Measurements from ENCODE around the gene SFPQ. TPM values are rescaled to one million over a fixed set of nuclear protein-coding genes. Genes with fewer than 3 reads are reported as not detected.
"Not testable (repeated sequence)": the region's sequence is repeated elsewhere in the genome, so short reads cannot be mapped to it uniquely, and the experiment has no call there.

Gene SFPQ
- total RNA-seq, 1 experiment from 2014 or later: 691 TPM

DNA sequence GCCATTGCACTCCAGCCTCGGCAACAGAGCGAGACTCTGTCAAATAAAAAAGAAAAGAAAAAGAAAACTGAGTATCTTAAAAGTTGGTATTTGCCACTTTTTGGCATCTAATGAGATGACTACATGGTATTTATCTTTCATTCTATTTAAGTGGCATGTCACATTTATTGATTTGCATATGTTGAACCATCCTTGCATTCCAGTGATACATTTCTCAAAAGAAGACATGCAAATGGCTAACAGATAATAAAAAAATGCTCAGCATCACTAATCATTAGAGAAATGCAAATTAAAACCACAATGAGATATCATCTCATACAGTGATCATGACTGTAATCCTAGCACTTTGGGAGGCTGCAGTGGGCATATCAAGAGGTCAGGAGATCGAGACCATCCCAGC, 28.1 kb downstream of the SFPQ start:
- CTCF ChIA-PET: interaction anchor here (0.6 kb wide), 1 partner anchor 299 kb away, joined by 5 read pairs; no protein-coding TSS in a partner anchor
- H3K9me3 ChIP-seq (ENCODE audit: low read depth, low read length, poor library complexity, severe bottlenecking): peaks cover 4% of the 10 kb centered on the region
- H3K27me3 ChIP-seq (replicated peaks; ENCODE audit: insufficient read depth, low read depth, low read length, poor library complexity): no peaks in the 10 kb centered on the region
- intact Hi-C loops (cut with micrococcal nuclease; ENCODE audit: unreplicated experiment): no loop called here
- H3K4me3 ChIP-seq (ENCODE audit: low read depth, low read length, poor library complexity, severe bottlenecking): no peak overlapping the region
- H3K36me3 ChIP-seq (ENCODE audit: insufficient read depth, low read length, poor library complexity, severe bottlenecking): no peaks in the 10 kb centered on the region
- H3K4me1 ChIP-seq (ENCODE audit: insufficient read depth, low read length, poor library complexity, severe bottlenecking): no peaks in the 10 kb centered on the region
- DNase-seq (ENCODE audit: low spot score): no peak
- POLR2A ChIA-PET (ENCODE audit: low non-redundant PET): no interaction called here
- H3K27ac ChIP-seq (ENCODE audit: low read depth, low read length, poor library complexity, severe bottlenecking): no peak overlapping the region
- TF ChIP-seq, protein P1, sequence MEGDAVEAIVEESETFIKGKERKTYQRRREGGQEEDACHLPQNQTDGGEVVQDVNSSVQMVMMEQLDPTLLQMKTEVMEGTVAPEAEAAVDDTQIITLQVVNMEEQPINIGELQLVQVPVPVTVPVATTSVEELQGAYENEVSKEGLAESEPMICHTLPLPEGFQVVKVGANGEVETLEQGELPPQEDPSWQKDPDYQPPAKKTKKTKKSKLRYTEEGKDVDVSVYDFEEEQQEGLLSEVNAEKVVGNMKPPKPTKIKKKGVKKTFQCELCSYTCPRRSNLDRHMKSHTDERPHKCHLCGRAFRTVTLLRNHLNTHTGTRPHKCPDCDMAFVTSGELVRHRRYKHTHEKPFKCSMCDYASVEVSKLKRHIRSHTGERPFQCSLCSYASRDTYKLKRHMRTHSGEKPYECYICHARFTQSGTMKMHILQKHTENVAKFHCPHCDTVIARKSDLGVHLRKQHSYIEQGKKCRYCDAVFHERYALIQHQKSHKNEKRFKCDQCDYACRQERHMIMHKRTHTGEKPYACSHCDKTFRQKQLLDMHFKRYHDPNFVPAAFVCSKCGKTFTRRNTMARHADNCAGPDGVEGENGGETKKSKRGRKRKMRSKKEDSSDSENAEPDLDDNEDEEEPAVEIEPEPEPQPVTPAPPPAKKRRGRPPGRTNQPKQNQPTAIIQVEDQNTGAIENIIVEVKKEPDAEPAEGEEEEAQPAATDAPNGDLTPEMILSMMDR (conservative IDR thresholded peaks at IDR 0.05; ENCODE audit: low read depth, low read length): no peak
- TF ChIP-seq EZH2 (IDR thresholded peaks at IDR 0.05; ENCODE audit: borderline replicate concordance, low read depth, low read length, poor library complexity, severe bottlenecking): no peak
- BruUV-seq (replicated peaks): no TSS peak

DNA sequence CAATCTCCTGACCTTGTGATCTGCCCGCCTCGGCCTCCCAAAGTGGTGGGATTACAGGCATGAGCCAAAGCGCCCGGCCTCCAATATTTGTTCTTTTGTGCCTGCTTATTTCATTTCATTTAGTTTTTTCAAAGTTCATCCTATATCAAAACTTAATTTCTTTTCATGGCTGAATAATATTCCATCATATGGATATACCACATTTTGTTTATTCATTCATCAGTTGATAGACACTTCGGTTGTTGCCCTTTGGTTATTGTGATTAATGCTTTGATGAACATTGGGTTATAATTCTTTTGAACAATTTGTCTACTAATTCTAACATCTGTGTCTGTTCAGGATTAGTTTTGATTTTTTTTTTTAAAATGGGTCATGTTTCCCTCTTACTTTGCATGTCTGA, 41.7 kb downstream of the SFPQ start:
- no peak for DNase-seq (ENCODE audit: low spot score)
- no TSS peak for BruUV-seq (replicated peaks)
- H3K9me3 ChIP-seq (ENCODE audit: low read depth, low read length, poor library complexity, severe bottlenecking): no peaks in the 10 kb centered on the region
- no peaks in the 10 kb centered on the region for H3K36me3 ChIP-seq (ENCODE audit: insufficient read depth, low read length, poor library complexity, severe bottlenecking)
- no peaks in the 10 kb centered on the region for H3K27me3 ChIP-seq (replicated peaks; ENCODE audit: insufficient read depth, low read depth, low read length, poor library complexity)
- no peaks in the 10 kb centered on the region for H3K4me1 ChIP-seq (ENCODE audit: insufficient read depth, low read length, poor library complexity, severe bottlenecking)
- H3K4me3 ChIP-seq (ENCODE audit: low read depth, low read length, poor library complexity, severe bottlenecking): no peak overlapping the region
- no peak overlapping the region for H3K27ac ChIP-seq (ENCODE audit: low read depth, low read length, poor library complexity, severe bottlenecking)
- POLR2A ChIA-PET (ENCODE audit: low non-redundant PET): no interaction called here
- TF ChIP-seq, protein P1 (conservative IDR thresholded peaks at IDR 0.05; ENCODE audit: low read depth, low read length): no peak
- TF ChIP-seq EZH2 (IDR thresholded peaks at IDR 0.05; ENCODE audit: borderline replicate concordance, low read depth, low read length, poor library complexity, severe bottlenecking): no peak
- intact Hi-C loops (cut with micrococcal nuclease; ENCODE audit: unreplicated experiment): no loop called here
- CTCF ChIA-PET: no interaction called here

DNA sequence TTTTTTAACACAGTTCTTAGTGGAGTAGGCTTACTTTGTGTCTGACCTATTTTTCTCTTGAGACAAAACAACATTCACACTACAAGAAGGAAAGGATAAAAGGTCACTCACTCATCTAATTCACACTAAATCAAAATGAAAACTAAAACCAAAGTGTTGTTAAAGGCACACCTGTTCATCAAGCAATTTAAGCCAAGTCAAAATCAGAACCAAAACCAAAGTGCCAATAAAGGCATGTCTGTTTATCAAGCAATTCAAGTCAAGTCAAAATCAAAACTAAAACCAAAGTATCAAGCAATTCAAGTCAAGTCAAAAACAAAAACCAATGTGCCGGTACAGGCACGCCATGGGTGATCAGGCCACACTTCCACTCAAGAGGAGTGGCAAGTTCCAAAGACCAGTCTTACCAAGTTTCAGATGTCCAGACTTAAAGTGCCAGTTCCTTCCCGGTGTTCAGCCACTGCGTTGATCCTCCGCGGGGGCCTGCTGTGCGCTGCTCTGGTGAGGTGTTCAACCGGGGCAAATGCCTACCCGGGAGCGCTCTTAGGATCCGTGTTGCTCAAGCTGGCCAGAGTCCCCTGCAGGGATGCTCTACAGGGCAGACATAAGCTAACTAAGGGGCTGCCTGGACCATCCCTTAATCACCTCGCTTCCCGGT, 46.9 kb downstream of the SFPQ start:
- BruUV-seq (replicated peaks); H3K9me3 ChIP-seq (ENCODE audit: low read depth, low read length, poor library complexity, severe bottlenecking): not testable (repeated sequence)

More for the DNA sequence above, 46.9 kb downstream of the SFPQ start:
- H3K27me3 ChIP-seq (replicated peaks; ENCODE audit: insufficient read depth, low read depth, low read length, poor library complexity); POLR2A ChIA-PET (ENCODE audit: low non-redundant PET); intact Hi-C loops (cut with micrococcal nuclease; ENCODE audit: unreplicated experiment); H3K4me1 ChIP-seq (ENCODE audit: insufficient read depth, low read length, poor library complexity, severe bottlenecking); DNase-seq (ENCODE audit: low spot score); H3K27ac ChIP-seq (ENCODE audit: low read depth, low read length, poor library complexity, severe bottlenecking); H3K4me3 ChIP-seq (ENCODE audit: low read depth, low read length, poor library complexity, severe bottlenecking); H3K36me3 ChIP-seq (ENCODE audit: insufficient read depth, low read length, poor library complexity, severe bottlenecking); CTCF ChIA-PET: not testable (repeated sequence)

All from A673 (cell line).